Peyer's patch (tissue), 4 donors: ENCODE data around the gene CACNB2.

Source experiments
- POLR2A ChIP-seq, 2 donors: fragments of 450-650 bp; IDR thresholded peaks; one replicate each; pipeline ENCODE4 v1.5.1; 2017; ENCODE audit warnings: antibody characterized with exemption in 2 of 2, mild to moderate bottlenecking in 2 of 2, moderate library complexity in 2 of 2
- TF ChIP-seq, protein P1 (sequence below), 6 experiments: fragments of 450-650 bp in 4 of 6; fragments of 200-600 bp in 2 of 6; sonication (generic) in 1 of 6; IDR thresholded peaks; one replicate each; pipeline ENCODE4 v1.5.1; 2017 to 2019; ENCODE audit warnings: antibody characterized with exemption in 6 of 6, mild to moderate bottlenecking in 3 of 6, moderate library complexity in 1 of 6

DNA sequence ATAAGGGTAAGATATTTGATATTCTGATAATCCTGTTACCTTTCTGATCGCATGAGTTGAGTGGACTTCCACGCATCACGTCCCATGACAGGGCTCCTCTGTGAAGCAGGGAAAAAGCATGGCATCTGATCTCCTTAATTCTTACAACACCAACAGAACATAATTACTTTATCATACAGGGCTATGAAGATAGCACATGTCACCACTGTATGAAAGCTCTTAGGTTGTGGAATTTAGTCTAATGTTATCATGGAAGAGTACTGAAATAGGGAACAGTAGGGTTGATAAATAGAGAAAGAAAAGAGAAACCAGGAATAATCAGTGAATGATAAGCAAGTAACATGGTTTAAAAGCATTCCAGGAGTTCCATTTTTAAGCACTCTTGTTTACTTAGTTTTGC is 212.0 kb downstream of the CACNB2 start:
- TF ChIP-seq, protein P1, sequence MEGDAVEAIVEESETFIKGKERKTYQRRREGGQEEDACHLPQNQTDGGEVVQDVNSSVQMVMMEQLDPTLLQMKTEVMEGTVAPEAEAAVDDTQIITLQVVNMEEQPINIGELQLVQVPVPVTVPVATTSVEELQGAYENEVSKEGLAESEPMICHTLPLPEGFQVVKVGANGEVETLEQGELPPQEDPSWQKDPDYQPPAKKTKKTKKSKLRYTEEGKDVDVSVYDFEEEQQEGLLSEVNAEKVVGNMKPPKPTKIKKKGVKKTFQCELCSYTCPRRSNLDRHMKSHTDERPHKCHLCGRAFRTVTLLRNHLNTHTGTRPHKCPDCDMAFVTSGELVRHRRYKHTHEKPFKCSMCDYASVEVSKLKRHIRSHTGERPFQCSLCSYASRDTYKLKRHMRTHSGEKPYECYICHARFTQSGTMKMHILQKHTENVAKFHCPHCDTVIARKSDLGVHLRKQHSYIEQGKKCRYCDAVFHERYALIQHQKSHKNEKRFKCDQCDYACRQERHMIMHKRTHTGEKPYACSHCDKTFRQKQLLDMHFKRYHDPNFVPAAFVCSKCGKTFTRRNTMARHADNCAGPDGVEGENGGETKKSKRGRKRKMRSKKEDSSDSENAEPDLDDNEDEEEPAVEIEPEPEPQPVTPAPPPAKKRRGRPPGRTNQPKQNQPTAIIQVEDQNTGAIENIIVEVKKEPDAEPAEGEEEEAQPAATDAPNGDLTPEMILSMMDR (IDR thresholded peaks at IDR 0.05), result no peak
- no peak for TF ChIP-seq POLR2A (IDR thresholded peaks at IDR 0.05)
